Measurements from ENCODE around the gene ACVR1B. TPM values are rescaled to one million over a fixed set of nuclear protein-coding genes. Genes with fewer than 3 reads are reported as not detected.

Gene ACVR1B
- total and polyA plus RNA-seq, 9 of the 15 experiments (the other 6 are each of a cell fraction or from before 2014, with no cell fraction given) = 0.97 to 15.1 (median 6.8) TPM

GRCh38 chr12:51960488-51960887 lies 9.0 kb downstream of the ACVR1B start:
- intact Hi-C loops (cut with micrococcal nuclease) (no loop called here), in situ Hi-C loops (cut with MboI) (no loop called here)
- ChIA-PET POLR2A (interaction anchor here (0.6 to 2.1 kb wide), 5 partner anchors 10 to 181 kb away, joined by 3 to 8 read pairs (median 4); no protein-coding TSS in a partner anchor), CTCF (ENCODE audit: low intra/inter-chr PET ratio) (no interaction called here)
- DNase-seq (ENCODE audit: extremely low read depth in 1 of 4, low spot score in 3 of 4) = no peak
- 75% methylated on average over 1 of the region's 1 CpG for WGBS (ENCODE audit: insufficient coverage, low coverage, missing lambda C conversion rate)
- Histone ChIP-seq H3K27me3 (ENCODE audit: control insufficient read depth in 2 of 2, insufficient read depth in 2 of 2, low read length in 2 of 2) (no peaks in the 10 kb centered on the region), H3K9ac (ENCODE audit: insufficient read depth in 1 of 2, low read depth in 2 of 2, low read length in 2 of 2) (no peak overlapping the region), H3K4me1 (replicated peaks in 1 of 2; ENCODE audit: control insufficient read depth in 2 of 2, insufficient read depth in 2 of 2, low read length in 2 of 2) (no peaks in the 10 kb centered on the region; a peak in 1 of 5 replicates), H2AFZ (ENCODE audit: low read depth, low read length) (no peak overlapping the region), H3K79me2 (ENCODE audit: control insufficient read depth, insufficient read depth, low read length) (peaks cover 18% of the 10 kb centered on the region; the same call in 2 of the 3 replicates), H3K4me2 (ENCODE audit: insufficient read depth, low read length) (no peak overlapping the region), H3K36me3 (ENCODE audit: control insufficient read depth, insufficient read depth, low read length) (peaks cover 5% of the 10 kb centered on the region; the same call in 1 of the 3 replicates), H3K9me3 (replicated peaks; ENCODE audit: control insufficient read depth, insufficient read depth, low read depth, low read length) (no peaks in the 10 kb centered on the region), H3K27ac (ENCODE audit: extremely low read depth, low read depth, low read length) (no peak overlapping the region), H3K9me1 (ENCODE audit: control insufficient read depth, insufficient read depth, low read length) (no peaks in the 10 kb centered on the region), H4K20me1 (replicated peaks; ENCODE audit: control insufficient read depth, insufficient read depth, low read length) (peaks cover 1% of the 10 kb centered on the region; the same call in 1 of the 2 replicates), H3K4me3 (no peak overlapping the region)
- no peak for FAIRE-seq
- no TSS peak for BruUV-seq (replicated peaks)
- no peak for ATAC-seq
- peak; percentile 51 for TF ChIP-seq RBM25 (IDR thresholded peaks at IDR 0.05; ENCODE audit: low read depth, low read length, severe bottlenecking)
- TF ChIP-seq NFYB (IDR thresholded peaks at IDR 0.05; ENCODE audit: extremely low read depth, insufficient read length) = no peak
- no peak for TF ChIP-seq RAD51 (IDR thresholded peaks at IDR 0.05; ENCODE audit: borderline replicate concordance, low read depth)
- TF ChIP-seq TCFL5 (CRISPR knock-in tag; conservative IDR thresholded peaks at IDR 0.05) = no peak
- TF ChIP-seq MAFK (IDR thresholded peaks at IDR 0.05; ENCODE audit: low read length) = no peak
- no peak for TF ChIP-seq NR2C1 (IDR thresholded peaks at IDR 0.05)
- TF ChIP-seq NR2C1 (tag; IDR thresholded peaks at IDR 0.05) = no peak
